HS-5 (cell line): ENCODE data around the gene COL18A1.
A peak's percentile ranks its signal among the peaks of the same experiment; 100 is the strongest.

Source experiments
- DNase-seq: peaks from one replicate; pipeline ENCODE4 v3.0.0-alpha.2; 2012; ENCODE audit warnings: low read depth

Gene COL18A1

DNA sequence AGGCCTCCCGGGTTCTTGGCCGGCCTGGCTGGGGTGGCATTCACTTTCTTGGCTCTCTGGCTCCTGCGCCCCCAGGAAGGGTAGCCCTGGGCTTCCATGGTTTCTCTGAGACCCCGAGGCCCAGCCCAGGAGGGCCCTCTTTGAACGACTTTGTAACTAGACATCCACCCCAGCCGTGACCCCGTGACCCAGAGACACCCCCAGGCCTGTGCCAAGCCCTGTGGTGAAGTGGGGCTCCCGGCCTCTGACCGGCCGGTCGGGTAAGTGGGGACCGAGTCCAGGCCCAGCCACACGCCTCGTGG is 64.0 kb downstream of the COL18A1 start:
- no peak for DNase-seq

DNA sequence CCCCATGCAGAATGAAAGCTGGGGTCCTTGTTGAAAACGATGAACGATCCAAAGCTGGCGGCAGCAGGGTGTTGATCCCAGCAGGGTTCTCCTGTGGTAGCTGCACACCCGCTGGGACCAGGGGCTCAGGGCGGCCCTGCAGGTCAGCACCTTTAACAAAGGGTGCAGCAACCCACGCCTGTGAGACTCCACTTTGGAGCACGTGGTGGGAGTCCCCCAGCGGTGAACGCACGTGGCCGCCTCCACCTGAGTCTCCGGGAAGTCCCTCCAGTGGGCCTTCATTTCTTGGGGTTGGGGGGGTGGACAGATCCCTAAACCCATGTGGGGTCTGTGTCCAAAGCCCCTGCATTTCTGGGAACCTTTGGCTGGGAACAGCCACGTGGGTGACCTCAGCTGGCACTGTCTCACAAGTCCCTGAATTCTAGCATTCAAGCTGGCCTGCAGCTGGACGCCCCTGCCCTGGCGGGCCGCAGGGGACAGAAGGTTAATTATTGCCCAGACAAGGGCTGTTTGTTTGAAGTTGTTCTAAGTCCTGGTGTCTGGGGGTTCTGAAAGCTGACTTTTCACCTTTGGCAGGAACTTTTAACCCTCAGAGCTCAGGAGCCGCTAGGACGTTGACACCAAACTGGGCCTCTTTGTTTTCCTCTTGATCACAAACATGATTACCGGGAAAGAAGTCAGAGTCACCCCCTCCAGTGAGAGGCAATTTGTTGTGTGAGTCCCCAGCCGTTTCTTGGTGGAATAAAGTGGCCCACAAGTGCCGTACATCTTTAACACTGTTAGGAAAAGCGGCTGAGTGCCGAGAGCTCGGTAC is 64.5 kb downstream of the COL18A1 start:
- DNase-seq, result no peak

DNA sequence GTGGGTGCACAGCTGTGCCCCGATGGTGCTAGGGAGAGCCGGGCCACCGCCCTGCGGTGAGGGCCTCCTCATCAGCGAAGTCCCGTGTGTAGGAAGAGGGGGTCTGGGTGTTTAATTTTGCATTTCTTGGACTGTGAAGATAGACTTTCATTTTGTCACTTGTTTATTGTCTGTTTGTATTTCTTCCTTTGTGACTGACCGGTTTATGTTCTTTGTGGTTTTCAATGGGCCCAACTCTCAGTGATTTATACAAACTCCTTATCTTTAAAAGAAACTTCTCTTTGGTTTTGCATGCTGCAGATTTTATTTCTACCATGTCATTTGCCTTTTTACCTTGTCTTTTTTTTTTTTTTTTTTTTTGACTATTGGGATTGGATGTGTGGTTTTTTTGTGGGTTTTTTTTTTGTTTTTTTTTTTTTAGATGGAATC is 65.1 kb downstream of the COL18A1 start:
- no peak for DNase-seq

DNA sequence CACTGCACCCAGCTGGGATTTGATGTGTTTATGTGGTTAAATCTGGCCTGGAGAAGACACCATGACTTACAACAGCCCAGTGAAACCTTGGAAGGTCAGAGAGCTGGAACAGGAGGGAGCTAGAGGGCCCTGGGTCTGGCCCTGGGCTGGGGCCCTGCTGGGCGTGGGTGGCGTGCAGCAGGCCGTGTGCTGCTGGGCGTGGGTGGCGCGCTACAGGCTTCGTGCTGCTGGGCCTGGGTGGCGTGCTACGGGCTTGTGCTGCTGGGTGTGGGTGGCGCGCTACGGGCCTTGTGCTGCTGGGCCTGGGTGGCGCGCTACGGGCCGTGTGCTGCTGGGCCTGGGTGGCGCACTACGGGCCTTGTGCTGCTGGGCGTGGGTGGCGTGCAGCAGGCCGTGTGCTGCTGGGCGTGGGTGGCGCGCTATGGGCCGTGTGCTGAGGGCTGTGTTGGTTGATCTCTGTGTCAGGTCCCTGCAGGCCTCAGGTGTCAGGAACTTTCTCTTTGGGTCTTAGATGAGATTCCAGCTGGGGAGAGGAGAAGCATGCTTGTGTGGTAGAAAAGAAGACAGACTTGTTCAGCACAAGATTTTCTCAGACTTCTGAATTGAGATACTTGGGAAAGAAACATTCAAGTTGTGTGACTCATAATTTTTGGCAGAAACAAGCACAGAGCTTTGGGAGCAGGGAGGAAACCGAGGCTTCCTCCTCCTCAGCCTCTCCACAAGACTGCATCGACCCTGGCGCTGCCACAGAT is 66.0 kb downstream of the COL18A1 start:
- DNase-seq, result peak; percentile 26

DNA sequence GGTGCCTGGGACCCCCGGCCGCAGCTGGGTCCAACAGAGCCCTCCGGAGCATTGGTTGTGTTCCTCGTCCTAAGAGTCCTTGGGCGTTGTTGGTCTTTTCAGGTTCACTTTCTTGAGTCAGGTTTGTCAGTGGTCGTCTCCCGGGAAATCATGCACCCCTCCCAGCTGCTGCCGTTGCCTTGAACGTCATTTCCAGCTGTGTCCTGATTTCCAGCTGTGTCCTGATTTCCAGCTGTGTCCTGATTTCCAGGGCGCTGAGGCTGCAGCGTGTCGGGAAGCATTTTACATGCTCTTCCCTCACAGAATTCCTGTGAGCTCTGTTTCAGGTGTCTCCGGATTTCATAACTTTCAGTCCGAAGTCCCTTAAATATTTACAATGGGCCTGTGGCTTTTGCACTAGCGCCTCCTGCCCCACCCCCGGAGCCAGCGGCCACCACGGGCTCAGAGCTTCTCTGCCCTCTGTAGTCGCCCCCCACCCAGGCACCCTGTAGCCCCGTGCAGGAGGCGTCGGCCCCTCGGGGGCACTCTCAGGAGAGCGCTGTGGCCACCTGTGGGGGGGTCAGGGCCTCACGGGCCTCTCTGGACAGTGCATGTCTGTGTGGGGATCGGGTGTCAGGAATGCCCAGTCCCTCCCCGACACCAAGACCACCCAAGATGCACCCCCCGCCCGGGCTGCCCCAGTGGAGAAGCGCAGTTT is 66.7 kb downstream of the COL18A1 start:
- DNase-seq, result no peak

DNA sequence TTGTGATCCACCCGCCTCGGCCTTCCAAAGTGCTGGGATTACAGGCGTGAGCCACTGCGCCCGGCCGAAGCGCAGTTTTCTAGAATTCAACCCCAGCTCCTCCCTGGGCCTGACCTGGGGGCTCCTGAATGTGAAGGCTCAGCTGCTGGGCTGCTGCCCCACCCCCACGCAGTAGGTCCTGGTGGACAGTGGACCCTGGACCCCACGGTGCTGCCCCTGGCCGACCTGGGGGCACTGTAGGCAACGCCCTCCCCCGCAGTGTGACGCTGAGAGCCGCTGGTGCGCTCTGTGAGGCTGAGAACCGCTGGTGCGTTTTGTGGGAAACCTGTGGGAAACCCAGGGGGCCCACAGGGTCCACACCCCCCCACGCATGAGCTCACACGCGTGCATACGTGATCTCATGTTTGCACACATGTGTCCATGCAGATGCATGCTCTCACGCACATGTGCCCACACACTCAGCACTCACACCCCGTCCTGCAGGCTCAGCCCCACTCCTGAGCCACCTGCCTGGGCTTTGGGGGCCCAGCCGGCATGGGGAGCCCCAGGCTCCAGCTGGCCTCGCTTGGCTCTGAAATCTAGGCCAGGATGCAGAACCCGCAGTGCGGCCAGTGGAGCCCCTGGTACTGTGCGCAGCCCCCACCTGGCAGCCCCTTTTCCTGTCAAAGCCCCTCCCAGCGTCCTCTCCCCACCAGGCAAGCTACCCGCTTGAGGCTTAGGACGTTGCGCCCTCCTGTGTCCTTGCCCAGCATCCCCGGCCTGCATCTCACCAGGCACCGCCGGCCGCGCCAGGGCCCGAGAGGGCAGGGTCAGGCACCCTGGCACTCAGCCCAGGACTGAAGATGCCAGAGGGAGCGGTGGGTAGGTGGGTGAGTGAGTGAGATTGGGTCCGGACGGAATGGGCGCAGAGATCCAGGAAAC is 67.7 kb downstream of the COL18A1 start:
- DNase-seq, result no peak

DNA sequence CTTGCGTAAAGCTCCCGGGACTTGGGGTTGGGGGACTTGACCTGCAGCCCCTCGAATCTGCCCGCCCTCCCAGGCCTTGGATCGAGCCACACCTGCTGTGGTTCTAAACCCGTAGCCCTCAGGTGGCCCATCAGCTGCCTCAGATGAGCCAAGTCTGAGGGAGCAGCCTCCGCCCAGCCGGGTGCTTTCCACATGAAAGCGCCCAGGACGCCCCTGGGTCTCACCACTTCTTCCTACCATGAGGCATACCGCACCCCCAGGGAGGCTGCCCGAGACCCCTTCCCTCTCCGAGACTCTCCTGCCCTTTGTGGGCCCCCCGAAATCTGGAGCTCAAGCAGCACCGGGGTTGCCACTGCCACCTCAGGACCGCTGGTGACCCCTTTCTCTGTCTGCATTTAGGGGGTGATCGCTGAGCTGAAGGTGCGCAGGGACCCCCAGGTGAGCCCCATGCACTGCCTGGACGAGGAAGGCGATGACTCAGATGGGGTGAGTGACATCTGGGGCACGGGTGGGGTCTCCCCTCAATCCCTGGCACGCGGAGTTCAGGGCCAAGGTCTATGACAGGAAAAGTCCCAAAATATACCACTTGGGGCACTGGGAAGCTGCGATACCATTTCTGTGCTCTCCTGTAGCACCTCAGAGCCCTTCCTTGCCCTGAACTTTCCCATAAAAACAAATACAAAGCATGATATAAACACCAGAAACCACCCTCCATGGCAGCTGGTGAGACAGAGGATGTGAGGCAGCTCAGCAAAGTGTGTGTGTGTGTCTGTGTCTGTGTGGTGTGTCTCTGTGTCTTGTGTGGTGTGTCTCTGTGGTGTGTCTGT is 68.7 kb downstream of the COL18A1 start:
- no peak for DNase-seq

DNA sequence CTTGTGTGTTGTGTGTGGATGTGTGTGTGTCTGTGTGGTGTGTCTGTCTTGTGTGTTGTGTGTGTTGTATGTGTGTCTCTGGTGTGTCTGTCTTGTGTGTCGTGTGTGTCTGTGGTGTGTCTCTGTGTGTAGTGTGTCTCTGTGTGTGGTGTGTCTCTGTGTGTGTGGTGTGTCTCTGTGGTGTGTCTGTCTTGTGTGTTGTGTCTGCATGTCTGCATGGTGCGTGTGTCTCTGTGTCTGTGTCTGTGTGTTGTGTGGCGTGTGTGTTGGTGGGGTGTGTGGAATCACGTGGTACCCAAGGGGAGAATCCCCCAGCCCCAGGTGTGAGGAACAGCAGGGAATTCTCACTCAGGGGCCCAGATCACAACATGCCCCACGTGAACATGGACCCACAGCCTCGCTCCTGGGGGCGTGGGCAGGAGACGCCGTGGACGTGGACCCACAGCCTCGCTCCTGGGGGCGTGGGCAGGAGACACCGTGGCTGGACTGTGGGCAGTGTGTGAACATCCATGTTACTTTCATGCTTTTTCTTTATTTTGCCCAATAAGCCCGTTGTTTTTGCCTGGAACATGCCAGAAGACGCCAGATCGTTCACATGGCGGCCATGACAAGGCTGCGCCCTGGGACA is 69.5 kb downstream of the COL18A1 start:
- DNase-seq, result no peak

DNA sequence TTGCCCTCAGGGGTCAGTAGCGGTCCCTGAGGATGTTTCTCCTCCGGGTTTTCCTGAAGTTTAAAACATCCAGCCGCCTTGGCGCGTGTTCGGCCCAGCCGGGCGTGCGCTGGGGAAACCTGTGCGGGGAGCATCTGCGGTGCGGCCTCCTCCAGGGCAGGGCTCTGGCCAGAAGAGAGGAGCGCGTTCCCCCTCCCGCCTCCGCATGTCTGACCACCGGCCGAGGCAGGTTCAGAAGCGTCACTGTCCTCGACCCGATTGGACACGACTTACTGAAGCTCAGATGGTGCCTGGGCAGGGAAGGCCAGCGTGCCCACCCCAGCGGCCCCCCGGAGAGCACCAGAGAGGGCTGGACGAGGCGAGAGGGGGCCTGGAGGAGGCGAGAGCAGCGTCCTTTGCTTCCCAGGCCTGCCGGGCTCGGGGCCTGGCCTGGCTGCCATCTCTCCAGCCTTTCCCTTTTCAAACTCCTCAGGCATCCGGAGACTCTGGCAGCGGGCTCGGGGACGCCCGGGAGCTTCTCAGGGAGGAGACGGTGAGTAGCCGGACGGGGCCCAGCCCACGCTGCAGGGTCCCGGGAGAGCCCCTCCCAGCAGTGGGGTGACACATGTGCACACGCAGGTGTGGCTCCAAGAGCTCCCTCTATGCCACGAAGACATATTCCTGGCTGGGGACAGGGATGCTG is 70.2 kb downstream of the COL18A1 start:
- DNase-seq, result no peak

DNA sequence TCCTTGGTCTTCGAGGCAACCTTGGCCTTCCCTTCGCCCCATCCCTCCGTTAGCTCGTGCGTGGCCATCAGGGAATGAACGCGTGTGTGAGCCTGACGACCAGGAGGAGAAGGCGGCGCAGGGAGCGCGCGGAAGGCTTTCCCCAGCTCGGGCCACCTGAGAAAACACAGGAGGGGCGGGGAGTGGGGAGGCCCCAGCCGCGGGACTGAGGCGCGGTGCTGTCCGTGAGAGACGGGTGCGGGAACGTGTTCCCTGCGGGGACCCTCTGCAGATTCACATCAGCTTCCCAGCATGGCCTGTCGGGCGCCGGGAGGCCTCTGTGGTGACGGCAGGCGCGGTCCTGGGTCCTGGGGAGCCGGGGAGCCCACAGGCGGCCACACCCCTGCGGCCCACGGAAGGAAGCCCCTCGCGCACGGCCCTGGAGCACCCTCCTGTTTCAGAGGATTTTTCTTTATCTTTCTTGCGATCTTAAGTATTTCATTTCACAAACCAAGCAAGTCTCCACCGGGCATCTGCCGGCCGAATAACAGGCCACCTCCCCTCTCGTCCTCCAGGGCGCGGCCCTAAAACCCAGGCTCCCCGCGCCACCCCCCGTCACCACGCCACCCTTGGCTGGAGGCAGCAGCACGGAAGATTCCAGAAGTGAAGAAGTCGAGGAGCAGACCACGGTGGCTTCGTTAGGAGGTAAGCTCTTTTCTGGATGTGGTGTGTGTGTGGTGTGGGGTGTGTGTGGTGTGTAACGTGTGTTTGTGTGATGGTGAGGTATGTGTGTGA is 71.0 kb downstream of the COL18A1 start:
- DNase-seq, result no peak

DNA sequence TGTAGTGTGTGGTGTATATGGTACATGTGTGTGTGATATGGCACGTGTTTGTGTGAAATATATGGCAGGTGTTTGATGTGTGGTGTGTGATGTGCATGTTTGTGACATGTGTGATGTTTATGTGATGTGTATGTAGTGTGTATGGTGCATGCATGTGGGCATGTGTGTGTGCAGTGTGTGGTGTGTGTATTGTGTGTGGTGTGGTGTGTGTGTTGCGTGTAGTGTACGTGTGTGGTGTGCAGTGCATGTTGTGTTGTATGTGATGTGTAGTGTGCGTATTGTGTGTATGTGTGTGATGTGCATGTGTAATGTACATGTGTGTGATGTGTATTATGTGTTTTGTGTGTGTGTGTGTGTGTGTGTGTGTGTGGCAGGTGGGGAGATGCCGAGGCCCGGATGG is 71.6 kb downstream of the COL18A1 start:
- DNase-seq, result no peak

DNA sequence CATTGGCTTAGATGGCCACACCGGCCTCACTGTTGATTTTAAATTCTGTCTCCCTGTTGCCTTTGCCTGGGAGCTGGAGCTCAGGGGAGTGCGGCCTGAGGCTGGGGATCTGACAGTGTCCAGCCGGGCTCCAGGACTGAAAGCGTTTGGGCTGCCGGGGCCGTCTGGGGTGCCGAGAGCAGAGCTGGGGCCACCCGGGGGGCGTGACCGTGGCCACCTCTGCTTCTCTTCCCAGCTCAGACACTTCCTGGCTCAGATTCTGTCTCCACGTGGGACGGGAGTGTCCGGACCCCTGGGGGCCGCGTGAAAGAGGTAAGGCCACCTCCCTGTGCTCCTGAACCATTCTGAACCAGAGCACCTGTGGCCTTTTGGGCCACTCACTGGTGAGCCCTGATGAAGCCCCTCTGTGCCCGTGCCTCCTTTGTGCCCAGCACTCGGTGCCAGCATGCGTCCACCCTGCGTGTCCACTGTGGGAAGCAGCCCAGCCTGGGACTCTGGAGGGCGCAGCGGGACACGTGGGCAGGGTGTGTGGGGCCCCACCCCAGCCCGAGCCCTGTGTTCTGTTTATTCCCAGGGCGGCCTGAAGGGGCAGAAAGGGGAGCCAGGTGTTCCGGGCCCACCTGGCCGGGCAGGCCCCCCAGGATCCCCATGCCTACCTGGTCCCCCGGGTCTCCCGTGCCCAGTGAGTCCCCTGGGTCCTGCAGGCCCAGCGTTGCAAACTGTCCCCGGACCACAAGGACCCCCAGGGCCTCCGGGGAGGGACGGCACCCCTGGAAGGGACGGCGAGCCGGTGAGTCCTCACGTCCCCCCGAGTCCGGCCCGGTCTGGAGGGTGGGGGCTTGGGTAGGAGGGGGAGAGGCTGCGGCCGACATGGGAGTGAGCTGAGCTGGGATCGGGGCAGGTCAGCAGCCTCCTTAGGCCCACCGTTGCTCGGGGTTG is 72.5 kb downstream of the COL18A1 start:
- DNase-seq, result no peak

DNA sequence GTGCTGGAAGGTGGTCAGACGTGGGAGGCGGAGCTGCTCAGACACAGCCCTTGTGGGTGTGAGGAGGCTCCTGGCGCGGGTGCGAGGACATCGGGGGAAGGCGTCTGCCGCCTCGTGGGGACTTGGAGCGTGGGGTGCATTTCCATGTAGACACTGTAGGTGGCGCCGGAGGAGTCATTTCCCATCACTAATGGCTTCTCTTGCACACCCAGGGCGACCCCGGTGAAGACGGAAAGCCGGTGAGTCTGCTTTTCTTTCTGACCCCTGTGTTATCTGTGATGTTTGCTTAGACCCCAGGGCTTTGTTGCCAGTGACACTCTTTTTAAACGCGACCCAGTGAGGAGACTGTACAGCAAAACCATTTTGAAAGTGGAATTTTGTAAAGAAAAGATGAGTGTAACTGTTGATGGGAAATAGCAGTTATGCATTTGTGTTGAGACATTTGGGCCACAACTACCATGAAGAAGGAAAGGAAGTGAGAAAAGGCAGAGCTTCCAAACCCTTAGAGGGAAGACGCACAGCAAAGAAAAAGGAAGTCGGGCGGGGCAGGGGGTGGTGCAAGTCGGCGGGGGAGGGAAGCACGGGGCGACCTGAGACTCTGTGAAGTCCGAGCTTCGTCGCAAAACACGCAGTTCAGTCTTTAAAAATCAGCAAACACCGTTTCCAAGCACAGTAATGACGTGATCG is 73.3 kb downstream of the COL18A1 start:
- DNase-seq, result no peak

DNA sequence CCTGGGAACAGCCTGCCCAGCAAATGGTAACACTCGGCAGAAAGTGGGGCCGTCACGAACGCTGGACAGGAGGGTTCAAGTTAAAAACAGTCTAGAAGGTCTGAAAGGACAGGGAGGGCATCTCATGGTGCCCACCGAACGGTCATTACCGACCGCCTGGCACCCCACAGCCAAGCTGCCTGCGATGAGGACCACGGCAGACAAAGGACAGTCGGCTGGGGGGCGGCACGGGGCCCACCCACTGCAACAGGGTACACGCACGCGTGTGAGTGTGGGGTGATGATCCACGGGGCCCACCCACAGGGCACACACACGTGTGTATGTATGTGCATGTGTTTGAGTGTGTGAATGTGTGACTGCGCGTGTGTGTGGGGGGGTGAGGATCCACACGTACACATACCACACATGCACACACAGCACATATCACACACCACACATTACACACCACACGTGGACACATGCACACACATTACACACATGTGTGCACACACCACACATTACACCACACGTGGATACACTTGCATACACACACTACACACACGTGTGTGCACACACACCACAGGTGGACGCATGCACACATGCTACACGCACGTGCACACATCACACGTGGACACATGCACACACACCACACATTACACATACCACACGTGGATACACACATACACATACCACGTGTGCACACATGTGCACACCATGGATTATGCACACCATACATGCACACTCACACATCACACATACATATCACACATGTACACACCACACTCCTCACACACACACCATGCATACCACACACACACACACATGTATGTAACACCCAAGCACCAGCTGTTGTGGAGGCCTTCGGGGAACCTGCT is 74.1 kb downstream of the COL18A1 start:
- DNase-seq, result no peak

DNA sequence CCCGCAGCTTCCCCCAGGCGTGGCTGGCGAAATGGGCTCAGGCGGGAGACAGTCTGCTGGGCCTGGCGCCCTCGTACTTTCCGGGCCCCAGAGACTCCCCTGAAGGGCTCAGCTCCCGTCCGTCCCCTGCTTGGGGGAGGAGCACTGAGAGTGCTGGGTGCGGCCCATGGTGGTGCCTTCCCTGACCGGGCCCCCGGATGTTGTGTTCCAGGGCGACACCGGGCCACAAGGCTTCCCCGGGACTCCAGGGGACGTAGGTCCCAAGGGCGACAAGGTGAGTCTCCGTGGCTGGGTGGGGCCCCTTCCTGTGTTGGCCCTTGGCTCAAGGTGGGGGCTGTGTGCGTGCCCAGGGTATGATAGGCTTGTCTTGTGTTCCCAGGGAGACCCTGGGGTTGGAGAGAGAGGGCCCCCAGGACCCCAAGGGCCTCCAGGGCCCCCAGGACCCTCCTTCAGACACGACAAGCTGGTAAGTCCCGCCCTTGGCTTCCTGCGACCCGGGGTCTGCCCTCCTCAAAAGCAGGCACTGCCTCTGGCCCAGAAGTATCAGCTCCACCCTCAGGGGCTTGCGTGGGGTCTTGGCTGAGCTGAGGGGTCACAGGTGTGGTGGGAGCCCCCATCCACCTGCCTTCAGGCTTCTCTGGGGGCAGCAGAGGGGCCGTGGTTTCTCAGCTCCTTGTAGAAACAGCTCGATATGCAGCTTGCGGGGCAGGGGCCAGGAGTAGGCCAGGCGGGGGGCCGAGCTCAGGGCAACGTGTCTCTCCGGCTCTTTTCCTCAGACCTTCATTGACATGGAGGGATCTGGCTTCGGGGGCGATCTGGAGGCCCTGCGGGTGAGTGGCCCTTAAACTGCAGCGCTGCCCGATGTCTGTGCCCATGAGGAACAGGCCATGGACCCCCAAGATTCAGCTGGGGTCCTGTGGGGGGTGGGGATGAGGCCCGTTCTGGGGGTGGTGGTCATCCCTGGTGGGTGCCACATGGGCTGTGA is 75.0 kb downstream of the COL18A1 start:
- DNase-seq, result no peak
